OCI-LY7 (cell line): ENCODE measurements around the gene SCAF8.

Experiments used
- EZH2phosphoT487 ChIP-seq: fragments of 200-600 bp; sonication (generic); IDR thresholded peaks from 2 replicates; pipeline ENCODE4 v1.6.1; 2018; ENCODE audit warnings: low read depth, borderline replicate concordance, mild to moderate bottlenecking, mixed run types, antibody characterized with exemption, low read length, moderate library complexity, mixed read lengths
- TF ChIP-seq, protein P1 (sequence below): fragments of 200-600 bp; sonication (generic); conservative IDR thresholded peaks from 2 replicates; pipeline ENCODE4 v1.5.1; 2014; ENCODE audit warnings: mild to moderate bottlenecking, antibody characterized with exemption, low read length, moderate library complexity, mixed read lengths

- TF ChIP-seq, protein P1, sequence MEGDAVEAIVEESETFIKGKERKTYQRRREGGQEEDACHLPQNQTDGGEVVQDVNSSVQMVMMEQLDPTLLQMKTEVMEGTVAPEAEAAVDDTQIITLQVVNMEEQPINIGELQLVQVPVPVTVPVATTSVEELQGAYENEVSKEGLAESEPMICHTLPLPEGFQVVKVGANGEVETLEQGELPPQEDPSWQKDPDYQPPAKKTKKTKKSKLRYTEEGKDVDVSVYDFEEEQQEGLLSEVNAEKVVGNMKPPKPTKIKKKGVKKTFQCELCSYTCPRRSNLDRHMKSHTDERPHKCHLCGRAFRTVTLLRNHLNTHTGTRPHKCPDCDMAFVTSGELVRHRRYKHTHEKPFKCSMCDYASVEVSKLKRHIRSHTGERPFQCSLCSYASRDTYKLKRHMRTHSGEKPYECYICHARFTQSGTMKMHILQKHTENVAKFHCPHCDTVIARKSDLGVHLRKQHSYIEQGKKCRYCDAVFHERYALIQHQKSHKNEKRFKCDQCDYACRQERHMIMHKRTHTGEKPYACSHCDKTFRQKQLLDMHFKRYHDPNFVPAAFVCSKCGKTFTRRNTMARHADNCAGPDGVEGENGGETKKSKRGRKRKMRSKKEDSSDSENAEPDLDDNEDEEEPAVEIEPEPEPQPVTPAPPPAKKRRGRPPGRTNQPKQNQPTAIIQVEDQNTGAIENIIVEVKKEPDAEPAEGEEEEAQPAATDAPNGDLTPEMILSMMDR = no peak
- no peak for TF ChIP-seq EZH2phosphoT487
These were observed 59.1 kb downstream of the SCAF8 start for GRCh38 chr6:154792325-154792724.
